HUES48 (cell line): ENCODE data around the gene BEST4.
A peak's percentile ranks its signal among the peaks of the same experiment; 100 is the strongest.
"Not testable (repeated sequence)": the region's sequence is repeated elsewhere in the genome, so short reads cannot be mapped to it uniquely, and the experiment has no call there.

Experiments
- H3K27ac ChIP-seq: one replicate; pipeline ENCODE4 v1.7.0; 2013; ENCODE audit warnings: low read depth, low read length, inconsistent platforms
- H3K27me3 ChIP-seq: 2 replicates; pipeline ENCODE4 v1.6.1; 2013; ENCODE audit warnings: mild to moderate bottlenecking, low read length; ENCODE audit not compliant: control insufficient read depth, insufficient read depth
- H3K36me3 ChIP-seq: 2 replicates; pipeline ENCODE4 v1.6.1; 2013; ENCODE audit warnings: low read length; ENCODE audit not compliant: control insufficient read depth, insufficient read depth
- H3K4me1 ChIP-seq: 2 replicates; pipeline ENCODE4 v1.6.1; 2013; ENCODE audit warnings: mild to moderate bottlenecking, low read length; ENCODE audit not compliant: control insufficient read depth, insufficient read depth
- H3K4me3 ChIP-seq: 2 replicates; pipeline ENCODE4 v1.5.1; 2013; ENCODE audit warnings: mild to moderate bottlenecking, low read depth, low read length
- H3K9ac ChIP-seq: 2 replicates; pipeline ENCODE4 v1.6.1; 2013; ENCODE audit warnings: mild to moderate bottlenecking, low read depth, low read length, moderate library complexity
- H3K9me3 ChIP-seq: 2 replicates; pipeline ENCODE4 v1.6.1; 2013; ENCODE audit warnings: low read length; ENCODE audit not compliant: control insufficient read depth, insufficient read depth

BEST4 gene

DNA sequence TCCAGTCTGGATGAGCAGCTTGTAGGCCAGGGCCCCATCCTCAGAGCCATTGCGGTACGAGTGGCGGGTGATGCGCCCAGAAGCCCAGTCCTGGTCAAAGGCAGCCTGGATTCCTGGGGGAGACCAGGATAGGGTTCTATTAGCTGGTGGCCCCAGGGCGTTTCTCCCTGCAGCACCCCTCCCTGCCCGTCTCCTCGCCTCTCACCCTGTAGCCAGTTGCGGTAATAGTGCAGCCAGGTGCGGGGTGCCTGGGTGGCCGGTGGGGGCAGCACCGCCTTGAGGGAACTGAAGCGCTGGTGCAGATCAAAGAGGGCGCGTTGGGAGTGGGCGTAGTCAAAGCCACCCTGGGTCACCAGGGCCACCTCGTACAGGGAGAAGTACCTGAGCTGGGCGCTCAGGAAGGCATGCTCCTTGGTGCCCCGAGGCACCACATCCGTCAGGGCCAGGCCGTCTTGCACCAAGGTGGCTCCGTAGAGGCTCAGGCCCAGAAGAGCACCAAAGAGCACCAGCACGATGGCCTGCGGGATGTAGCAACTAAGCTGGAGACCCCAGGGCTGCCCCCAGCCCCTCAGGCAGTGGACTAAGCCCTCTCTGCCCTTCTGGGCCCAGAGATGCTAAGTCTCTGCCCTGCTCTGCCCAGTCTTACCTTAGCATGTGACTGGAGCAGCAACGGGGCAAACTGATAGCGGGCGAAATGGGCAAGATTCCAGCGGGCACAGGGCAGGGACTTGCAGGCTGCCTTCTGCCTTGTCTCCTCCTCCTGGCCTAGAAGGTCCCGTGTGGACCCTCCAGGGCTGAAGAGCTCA lies 39.4 kb upstream of the BEST4 start:
- H3K36me3 ChIP-seq: no peaks in the 10 kb centered on the region
- H3K9me3 ChIP-seq: no peaks in the 10 kb centered on the region
- no peak overlapping the region for H3K9ac ChIP-seq
- no peak overlapping the region for H3K27ac ChIP-seq
- H3K4me3 ChIP-seq: no peak overlapping the region
- no peaks in the 10 kb centered on the region for H3K27me3 ChIP-seq
- H3K4me1 ChIP-seq: peaks cover 12% of the 10 kb centered on the region; the same call in 1 of the 2 replicates

DNA sequence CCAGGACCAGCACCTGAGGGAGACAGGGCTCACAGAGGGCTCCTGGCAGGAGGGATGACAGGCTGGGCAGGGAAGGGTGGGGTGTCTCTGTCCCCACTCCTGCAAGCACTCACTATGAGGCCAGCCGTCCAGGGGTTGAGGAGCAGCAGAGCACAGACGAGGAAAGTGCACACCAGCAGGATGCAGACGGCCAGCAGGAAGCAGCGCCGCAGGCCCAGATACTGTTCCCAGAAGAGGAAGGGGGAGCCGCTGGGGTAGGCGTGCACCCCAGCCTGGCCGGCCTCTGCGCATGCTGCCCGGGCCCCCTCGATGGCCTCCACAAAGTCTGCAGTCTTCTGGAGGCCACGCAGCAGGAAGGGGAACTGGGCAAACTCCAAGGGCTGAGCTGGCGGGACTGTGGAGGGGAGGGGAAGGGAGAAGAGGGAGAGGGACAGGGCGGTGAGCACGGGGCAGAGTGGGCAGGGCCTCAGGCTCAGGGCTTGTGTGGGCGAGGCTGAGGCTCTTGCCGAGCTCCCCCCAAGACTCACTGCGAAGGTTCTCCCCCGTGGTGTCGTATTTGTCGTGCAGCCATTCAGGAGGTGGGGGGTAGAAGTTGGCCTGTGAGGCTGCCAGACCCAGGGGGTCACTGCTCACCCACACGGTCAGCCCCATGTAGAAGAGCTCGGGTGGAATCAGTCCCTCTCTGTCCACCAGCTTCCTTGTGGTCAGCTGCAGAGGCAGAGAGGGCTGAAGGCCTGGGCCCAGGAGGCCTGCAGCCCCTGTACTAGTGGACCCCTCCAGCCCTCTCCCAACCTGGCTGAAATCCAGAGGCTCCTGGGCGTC lies 38.6 kb upstream of the BEST4 start:
- Histone ChIP-seq H3K4me1 (peaks cover 7% of the 10 kb centered on the region; the same call in 1 of the 2 replicates), H3K4me3 (no peak overlapping the region), H3K9me3 (no peaks in the 10 kb centered on the region), H3K27me3 (no peaks in the 10 kb centered on the region), H3K9ac (no peak overlapping the region), H3K27ac (no peak overlapping the region), H3K36me3 (no peaks in the 10 kb centered on the region)

DNA sequence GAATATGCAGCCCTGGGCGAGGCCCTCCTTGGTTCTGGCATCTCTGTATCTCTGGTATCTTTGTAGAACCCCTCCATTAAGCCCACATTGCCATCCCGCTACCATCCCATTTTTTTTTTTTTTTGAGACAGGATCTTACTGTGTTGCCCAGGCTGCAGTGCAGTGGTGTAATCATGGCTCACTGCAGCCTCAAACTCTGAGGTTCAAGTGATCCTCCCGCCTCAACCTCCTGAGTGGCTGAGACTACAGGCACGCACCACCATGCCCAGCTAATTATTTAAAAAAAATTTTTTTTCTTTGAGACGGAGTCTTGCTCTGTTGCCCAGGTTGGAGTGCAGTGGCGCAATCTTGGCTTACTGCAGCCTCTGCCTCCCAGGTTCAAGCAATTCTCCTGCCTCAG lies 36.4 kb upstream of the BEST4 start:
- H3K4me3 ChIP-seq, H3K27me3 ChIP-seq, H3K9ac ChIP-seq, H3K36me3 ChIP-seq, H3K4me1 ChIP-seq, H3K9me3 ChIP-seq, H3K27ac ChIP-seq: not testable (repeated sequence)

- H3K9ac ChIP-seq: no peak overlapping the region
Measured at GRCh38 chr1:44822981-44823451, 35.0 kb upstream of the BEST4 start.

GRCh38 chr1:44822131-44822701 lies 34.2 kb upstream of the BEST4 start:
- Histone ChIP-seq H3K27ac (no peak overlapping the region), H3K9ac (no peak overlapping the region), H3K9me3 (no peaks in the 10 kb centered on the region), H3K36me3 (no peaks in the 10 kb centered on the region), H3K4me1 (peaks cover 6% of the 10 kb centered on the region; the same call in 1 of the 2 replicates), H3K27me3 (no peaks in the 10 kb centered on the region), H3K4me3 (no peak overlapping the region)

More at GRCh38 chr1:44822981-44823451, 35.0 kb upstream of the BEST4 start:
- H3K27ac ChIP-seq: no peak overlapping the region
- H3K4me1 ChIP-seq: peaks cover 6% of the 10 kb centered on the region; the same call in 1 of the 2 replicates
- no peak overlapping the region for H3K4me3 ChIP-seq
- H3K36me3 ChIP-seq: no peaks in the 10 kb centered on the region
- H3K27me3 ChIP-seq: no peaks in the 10 kb centered on the region
- H3K9me3 ChIP-seq: no peaks in the 10 kb centered on the region

GRCh38 chr1:44821240-44821715 lies 33.3 kb upstream of the BEST4 start:
- H3K9ac ChIP-seq: no peak overlapping the region
- H3K4me3 ChIP-seq: no peak overlapping the region

GRCh38 chr1:44820328-44821239 lies 32.6 kb upstream of the BEST4 start:
- peak overlapping the region; percentile 98 for H3K9ac ChIP-seq

More at GRCh38 chr1:44821240-44821715, 33.3 kb upstream of the BEST4 start:
- H3K27ac ChIP-seq: no peak overlapping the region
- no peaks in the 10 kb centered on the region for H3K9me3 ChIP-seq
- H3K4me1 ChIP-seq: peaks cover 6% of the 10 kb centered on the region; the same call in 1 of the 2 replicates
- no peaks in the 10 kb centered on the region for H3K36me3 ChIP-seq
- no peaks in the 10 kb centered on the region for H3K27me3 ChIP-seq

DNA sequence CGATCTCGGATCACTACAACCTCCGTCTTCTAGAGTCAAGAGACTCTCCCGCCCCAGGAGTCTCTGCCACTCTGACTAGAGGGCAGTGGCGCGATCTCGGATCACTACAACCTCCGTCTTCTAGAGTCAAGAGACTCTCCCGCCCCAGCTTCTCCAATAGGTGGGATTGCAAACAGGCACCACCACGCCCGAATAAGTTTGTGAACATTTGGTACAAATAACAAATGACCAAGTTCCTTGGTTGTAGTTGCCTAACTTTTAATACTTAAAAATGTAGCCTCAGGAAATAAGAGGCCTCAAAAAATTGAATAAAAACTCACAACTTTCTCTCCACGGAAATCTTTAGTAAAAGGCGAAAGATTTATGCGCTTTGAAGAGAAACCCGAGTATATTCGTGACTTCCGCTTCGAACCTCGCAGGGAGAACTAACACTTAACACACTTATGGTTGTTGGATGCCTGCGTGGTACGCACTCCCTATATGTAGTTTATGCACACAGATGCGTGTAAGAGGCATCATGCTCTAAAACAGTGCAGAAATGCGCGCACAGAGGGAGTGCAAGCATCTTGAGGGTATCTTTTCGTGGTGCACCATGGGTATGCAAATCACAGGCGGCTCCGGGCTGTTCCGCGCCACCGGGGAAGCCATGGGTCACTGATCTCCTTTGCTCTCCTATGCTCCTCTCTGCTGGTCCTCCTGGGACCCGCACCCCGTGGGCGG lies 31.8 kb upstream of the BEST4 start:
- Histone ChIP-seq H3K27ac (peak overlapping the region; percentile 97), H3K9me3 (no peaks in the 10 kb centered on the region), H3K4me1 (peaks cover 6% of the 10 kb centered on the region; the same call in 1 of the 2 replicates)

More at GRCh38 chr1:44820328-44821239, 32.6 kb upstream of the BEST4 start:
- no peaks in the 10 kb centered on the region for H3K27me3 ChIP-seq
- peaks cover 6% of the 10 kb centered on the region; the same call in 1 of the 2 replicates for H3K4me1 ChIP-seq
- H3K9me3 ChIP-seq: no peaks in the 10 kb centered on the region
- H3K27ac ChIP-seq: peak overlapping the region; percentile 97
- H3K36me3 ChIP-seq: no peaks in the 10 kb centered on the region
- H3K4me3 ChIP-seq: peak overlapping the region; percentile 58

DNA sequence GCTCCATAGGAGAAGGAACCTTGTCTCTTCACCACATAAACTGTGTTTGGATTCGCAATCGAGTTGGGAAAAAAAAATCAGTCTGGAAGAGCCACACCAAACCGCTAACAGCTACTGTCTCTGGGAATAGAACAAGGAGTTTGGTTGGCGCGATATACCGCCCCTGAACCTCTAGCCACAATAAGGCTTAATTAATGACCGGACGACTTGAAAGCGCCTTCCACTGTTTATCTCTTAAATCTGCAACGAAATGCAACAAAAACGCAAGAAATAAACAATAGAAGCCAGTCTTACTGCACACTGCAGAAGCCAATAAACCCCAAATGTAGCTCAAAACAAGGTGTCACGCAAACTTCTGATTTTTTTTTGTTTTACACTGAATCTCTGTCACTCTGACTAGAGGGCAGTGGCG lies 31.2 kb upstream of the BEST4 start:
- Histone ChIP-seq H3K27ac (peak overlapping the region; percentile 97), H3K4me3 (peak overlapping the region; percentile 36), H3K9ac (no peak overlapping the region), H3K27me3 (no peaks in the 10 kb centered on the region), H3K4me1 (peaks cover 6% of the 10 kb centered on the region; the same call in 1 of the 2 replicates), H3K36me3 (no peaks in the 10 kb centered on the region), H3K9me3 (no peaks in the 10 kb centered on the region)

More for the DNA sequence above, 31.8 kb upstream of the BEST4 start:
- Histone ChIP-seq H3K9ac (peak overlapping the region; percentile 98), H3K27me3 (no peaks in the 10 kb centered on the region), H3K36me3 (no peaks in the 10 kb centered on the region), H3K4me3 (peak overlapping the region; percentile 58)
